ENCODE data around the gene FGFBP2. TPM values are rescaled to one million over a fixed set of nuclear protein-coding genes. Genes with fewer than 3 reads are reported as not detected.

FGFBP2 gene
- total and polyA plus RNA-seq, 2 donors (not counting 1 experiment from before 2014, with no cell fraction given), result 0.59 to 0.82 TPM

- Mint-ChIP-seq H3K27me3 (peaks cover 13% of the 10 kb centered on the region), H3K27ac (no peak overlapping the region), H3K4me1 (no peaks in the 10 kb centered on the region), H3K9me3 (ENCODE audit: insufficient read depth) (no peaks in the 10 kb centered on the region), H3K4me3 (no peak overlapping the region)
- no peak overlapping the region for H3K4me2 ChIP-seq (replicated peaks; ENCODE audit: low read depth, low read length, poor library complexity, severe bottlenecking)
- H3K27me3 ChIP-seq (replicated peaks in 1 of 4; ENCODE audit: control extremely low read depth in 1 of 4, control insufficient read depth in 3 of 4, insufficient read depth in 4 of 4, low read length in 3 of 4), result no peaks in the 10 kb centered on the region
- no peak overlapping the region for H3K9ac ChIP-seq (ENCODE audit: low read length)
- ATAC-seq (ENCODE audit: low read depth), result no peak
- CTCF ChIA-PET, result interaction anchor here (1.1 kb wide), 1 partner anchor 60 kb away, joined by 3 read pairs; no protein-coding TSS in a partner anchor
- H3K27ac ChIP-seq (ENCODE audit: low read length in 2 of 2), result no peak overlapping the region
- POLR2A ChIA-PET, result interaction anchor here (0.6 kb wide), 1 partner anchor 287 kb away, joined by 5 read pairs; no protein-coding TSS in a partner anchor
- no peaks in the 10 kb centered on the region for H3K9me3 ChIP-seq (ENCODE audit: control extremely low read depth in 1 of 3, control insufficient read depth in 2 of 3, insufficient read depth in 1 of 3, low read length in 2 of 3)
- intact Hi-C loops (cut with micrococcal nuclease), result no loop called here
- no peak for TF ChIP-seq CTCF (IDR thresholded peaks at IDR 0.05)
- TF ChIP-seq EZH2 (IDR thresholded peaks at IDR 0.05; ENCODE audit: borderline replicate concordance, insufficient read depth, low read depth, low read length, poor library complexity, severe bottlenecking), result no peak
- WGBS (ENCODE audit: insufficient coverage), result no CpG with 5 or more reads among the region's 2 CpGs
- no peak for DNase-seq
- H3K36me3 ChIP-seq (replicated peaks in 1 of 2; ENCODE audit: control extremely low read depth in 1 of 2, control insufficient read depth in 1 of 2, extremely low read depth in 1 of 2, insufficient read depth in 2 of 2, low read length in 1 of 2), result no peaks in the 10 kb centered on the region
- H2AFZ ChIP-seq (ENCODE audit: insufficient read depth, low read depth, low read length, poor library complexity, severe bottlenecking), result no peak overlapping the region
- H3K79me2 ChIP-seq (ENCODE audit: control insufficient read depth, insufficient read depth, low read length), result no peaks in the 10 kb centered on the region
- no peak overlapping the region for H3K4me3 ChIP-seq (ENCODE audit: control extremely low read depth in 1 of 5, extremely low read depth in 1 of 5, insufficient read depth in 1 of 5, low read depth in 2 of 5, low read length in 4 of 5)
- H3K4me1 ChIP-seq (ENCODE audit: control insufficient read depth in 2 of 2, insufficient read depth in 2 of 2, low read length in 2 of 2), result no peaks in the 10 kb centered on the region
- no peaks in the 10 kb centered on the region for H4K20me1 ChIP-seq (ENCODE audit: control insufficient read depth, insufficient read depth, low read length, poor library complexity, severe bottlenecking)
These were observed 49.4 kb downstream of the FGFBP2 start for GRCh38 chr4:15913631-15913970.

GRCh38 chr4:15912961-15913630, 49.9 kb downstream of the FGFBP2 start:
- Histone ChIP-seq H3K9ac (ENCODE audit: low read length) (no peak overlapping the region), H3K79me2 (ENCODE audit: control insufficient read depth, insufficient read depth, low read length) (no peaks in the 10 kb centered on the region), H2AFZ (ENCODE audit: insufficient read depth, low read depth, low read length, poor library complexity, severe bottlenecking) (no peak overlapping the region), H3K4me1 (ENCODE audit: control insufficient read depth in 2 of 2, insufficient read depth in 2 of 2, low read length in 2 of 2) (no peaks in the 10 kb centered on the region), H3K36me3 (replicated peaks in 1 of 2; ENCODE audit: control extremely low read depth in 1 of 2, control insufficient read depth in 1 of 2, extremely low read depth in 1 of 2, insufficient read depth in 2 of 2, low read length in 1 of 2) (no peaks in the 10 kb centered on the region), H3K27me3 (replicated peaks in 1 of 4; ENCODE audit: control extremely low read depth in 1 of 4, control insufficient read depth in 3 of 4, insufficient read depth in 4 of 4, low read length in 3 of 4) (no peaks in the 10 kb centered on the region), H3K4me2 (replicated peaks; ENCODE audit: low read depth, low read length, poor library complexity, severe bottlenecking) (no peak overlapping the region), H3K27ac (ENCODE audit: low read length in 2 of 2) (no peak overlapping the region), H3K4me3 (ENCODE audit: control extremely low read depth in 1 of 5, extremely low read depth in 1 of 5, insufficient read depth in 1 of 5, low read depth in 2 of 5, low read length in 4 of 5) (no peak overlapping the region), H3K9me3 (ENCODE audit: control extremely low read depth in 1 of 3, control insufficient read depth in 2 of 3, insufficient read depth in 1 of 3, low read length in 2 of 3) (no peaks in the 10 kb centered on the region), H4K20me1 (ENCODE audit: control insufficient read depth, insufficient read depth, low read length, poor library complexity, severe bottlenecking) (no peaks in the 10 kb centered on the region)
- CTCF ChIA-PET, result interaction anchor here (1.1 kb wide), 1 partner anchor 61 kb away, joined by 3 read pairs; no protein-coding TSS in a partner anchor
- POLR2A ChIA-PET, result no interaction called here
- Mint-ChIP-seq H3K27ac (no peak overlapping the region), H3K27me3 (peaks cover 9% of the 10 kb centered on the region), H3K4me3 (no peak overlapping the region), H3K9me3 (ENCODE audit: insufficient read depth) (no peaks in the 10 kb centered on the region), H3K4me1 (no peaks in the 10 kb centered on the region)
- DNase-seq, result no peak
- TF ChIP-seq EZH2 (IDR thresholded peaks at IDR 0.05; ENCODE audit: borderline replicate concordance, insufficient read depth, low read depth, low read length, poor library complexity, severe bottlenecking) (no peak), CTCF (IDR thresholded peaks at IDR 0.05) (no peak)
- 93% methylated on average over 3 of the region's 8 CpGs for WGBS (ENCODE audit: insufficient coverage)
- intact Hi-C loops (cut with micrococcal nuclease), result no loop called here
- no peak for ATAC-seq (ENCODE audit: low read depth)
